Skin epidermis (tissue), 12 donors: ENCODE results near the gene RIMKLA.

Experiments
- H3K27ac ChIP-seq, 21 experiments: fragments of 200-600 bp; sonication (generic) in 11 of 21; one replicate each; pipeline ENCODE4 v1.5.0; 2020; ENCODE audit warnings: mild to moderate bottlenecking in 3 of 21, inconsistent platforms in 2 of 21, moderate library complexity in 2 of 21
- H3K4me3 ChIP-seq, 7 experiments: fragments of 200-600 bp; sonication (generic) in 2 of 7; one replicate each; pipeline ENCODE4 v1.5.0; 2020; ENCODE audit warnings: inconsistent platforms in 2 of 7, mild to moderate bottlenecking in 2 of 7, moderate library complexity in 1 of 7

RIMKLA gene, protein sequence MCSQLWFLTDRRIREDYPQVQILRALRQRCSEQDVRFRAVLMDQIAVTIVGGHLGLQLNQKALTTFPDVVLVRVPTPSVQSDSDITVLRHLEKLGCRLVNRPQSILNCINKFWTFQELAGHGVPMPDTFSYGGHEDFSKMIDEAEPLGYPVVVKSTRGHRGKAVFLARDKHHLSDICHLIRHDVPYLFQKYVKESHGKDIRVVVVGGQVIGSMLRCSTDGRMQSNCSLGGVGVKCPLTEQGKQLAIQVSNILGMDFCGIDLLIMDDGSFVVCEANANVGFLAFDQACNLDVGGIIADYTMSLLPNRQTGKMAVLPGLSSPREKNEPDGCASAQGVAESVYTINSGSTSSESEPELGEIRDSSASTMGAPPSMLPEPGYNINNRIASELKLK

GRCh38 chr1:42380586-42381279 is at the start of gene RIMKLA:
TSS of gene RIMKLA (plus strand) at chr1:42380792. CDS start at chr1:42380935, 143 bp downstream.
- no peak within 1 kb of the TSS for H3K27ac ChIP-seq

DNA sequence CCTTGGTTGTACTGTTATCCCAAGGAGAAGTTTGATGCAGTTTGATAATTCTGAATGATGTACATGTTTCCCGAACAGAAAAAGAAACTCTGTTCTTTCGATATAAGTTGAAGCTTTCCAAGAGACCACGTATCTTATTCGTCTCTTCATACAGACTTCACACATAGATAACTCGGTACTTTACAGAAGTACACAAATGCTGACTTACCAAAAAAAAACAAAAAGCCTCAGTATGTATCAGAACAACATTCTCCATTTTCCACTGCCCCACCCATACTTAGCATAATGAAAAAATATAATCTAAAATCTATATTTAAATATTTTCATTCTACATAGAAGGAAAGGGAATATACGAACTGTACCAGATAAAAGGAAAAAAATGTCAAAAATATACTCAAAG is 47.7 kb upstream of the RIMKLA start:
- no peak overlapping the region for H3K27ac ChIP-seq
- H3K4me3 ChIP-seq = no peak overlapping the region

More at GRCh38 chr1:42380586-42381279, at the start of gene RIMKLA:
- peak within 1 kb of the TSS; percentile 25 to 55 (median 38) for H3K4me3 ChIP-seq

GRCh38 chr1:42333662-42334239 is 46.8 kb upstream of the RIMKLA start:
- H3K4me3 ChIP-seq = peak overlapping the region; percentile 82 to 97 (median 94)
- peak overlapping the region in 15 of 21 experiments; percentile 88 to 98 (median 94) for H3K27ac ChIP-seq

DNA sequence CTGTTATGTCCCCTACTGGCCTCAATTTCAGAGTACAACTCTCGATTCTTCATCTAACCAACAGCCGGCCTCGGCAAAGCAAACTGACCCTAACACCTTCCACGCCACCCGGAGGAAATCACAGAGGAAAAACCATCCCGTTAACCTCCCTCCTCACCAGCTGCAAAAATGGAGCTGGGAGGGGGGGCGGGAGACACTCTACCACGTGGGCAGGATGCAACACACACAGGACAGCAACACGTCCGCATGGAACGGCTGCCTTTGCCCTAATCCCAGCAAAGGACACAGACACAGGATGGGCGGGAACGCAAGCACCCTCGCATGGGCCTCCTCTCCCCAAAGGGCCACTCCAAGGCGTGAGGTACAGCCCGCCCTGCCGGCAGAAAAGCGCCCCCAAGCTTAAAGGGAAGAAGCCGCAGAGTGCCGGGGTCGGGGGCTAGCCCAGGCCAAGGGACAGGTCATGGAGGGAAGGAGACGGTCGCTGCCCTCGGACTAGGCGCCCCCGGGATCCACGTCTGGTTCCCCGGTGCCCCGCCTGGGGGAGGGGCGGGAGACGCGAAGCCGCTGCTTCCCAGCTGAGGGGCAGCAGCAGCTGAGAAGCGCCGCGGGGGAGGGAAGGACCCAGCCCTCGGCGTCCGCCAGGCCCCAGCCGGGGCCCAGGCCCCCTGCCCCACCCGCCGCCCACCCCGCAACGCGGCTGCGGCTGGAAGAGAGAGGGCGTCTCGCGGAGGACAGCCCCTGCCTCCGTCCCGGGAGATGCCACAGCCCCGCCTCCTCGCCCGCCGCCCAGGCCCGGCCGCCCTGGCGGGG is 46.1 kb upstream of the RIMKLA start:
- H3K4me3 ChIP-seq = peak overlapping the region; percentile 82 to 97 (median 94)
- H3K27ac ChIP-seq = peak overlapping the region; percentile 58 to 98 (median 94)

DNA sequence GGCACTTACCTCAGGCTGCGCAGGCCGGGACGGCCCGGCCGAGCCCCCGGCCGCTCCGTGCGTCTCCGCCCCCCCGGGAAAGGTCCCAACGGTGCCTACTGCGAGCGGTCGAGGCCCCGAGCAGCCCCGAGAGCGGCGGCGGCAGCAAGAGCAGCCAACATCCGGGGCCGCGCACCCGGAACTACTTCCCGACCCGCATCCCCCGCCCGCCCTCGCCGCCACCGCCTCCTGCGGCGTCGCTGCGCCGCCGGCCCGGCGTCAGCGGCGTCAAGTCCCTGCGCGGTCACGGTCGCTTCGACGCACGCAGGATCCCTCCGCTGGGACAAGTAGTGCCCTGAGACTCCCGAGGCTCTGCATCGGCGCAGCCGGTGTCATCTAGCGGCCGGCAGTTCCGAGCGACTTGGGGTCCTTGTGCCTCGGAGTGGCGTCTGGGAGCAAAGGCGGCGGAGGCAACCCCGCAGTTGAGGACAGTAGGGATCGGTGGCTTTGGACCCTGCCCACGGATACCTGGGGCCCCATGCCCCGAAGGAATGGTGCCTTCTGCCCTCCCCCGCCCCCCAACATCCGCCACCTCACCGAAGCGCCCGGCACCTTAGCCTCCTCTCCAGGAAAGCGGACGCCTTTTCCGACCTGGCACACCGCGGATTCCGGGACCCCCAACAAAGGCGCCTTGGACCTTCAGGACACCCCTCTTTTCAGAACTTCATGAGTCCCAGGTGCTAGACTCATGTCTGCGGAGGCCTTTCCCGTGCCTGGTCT is 45.4 kb upstream of the RIMKLA start, which contains the start of gene FOXJ3:
FOXJ3 (minus strand) TSS at position 186 of the 759 bp plus-strand sequence. CDS start 24,142 bp downstream, outside the sequence.
- peak within 1 kb of the TSS; percentile 73 to 98 (median 94) for H3K27ac ChIP-seq
- peak within 1 kb of the TSS; percentile 82 to 97 (median 94) for H3K4me3 ChIP-seq

GRCh38 chr1:42335809-42336518 is 44.6 kb upstream of the RIMKLA start:
- H3K4me3 ChIP-seq = peak overlapping the region; percentile 82 to 97 (median 94)
- peak overlapping the region; percentile 73 to 98 (median 94) for H3K27ac ChIP-seq

GRCh38 chr1:42336978-42337377 is 43.6 kb upstream of the RIMKLA start:
- no peak overlapping the region for H3K27ac ChIP-seq

GRCh38 chr1:42340093-42340492 is 40.5 kb upstream of the RIMKLA start:
- no peak overlapping the region for H3K27ac ChIP-seq
- no peak overlapping the region for H3K4me3 ChIP-seq

More at GRCh38 chr1:42336978-42337377, 43.6 kb upstream of the RIMKLA start:
- no peak overlapping the region for H3K4me3 ChIP-seq

DNA sequence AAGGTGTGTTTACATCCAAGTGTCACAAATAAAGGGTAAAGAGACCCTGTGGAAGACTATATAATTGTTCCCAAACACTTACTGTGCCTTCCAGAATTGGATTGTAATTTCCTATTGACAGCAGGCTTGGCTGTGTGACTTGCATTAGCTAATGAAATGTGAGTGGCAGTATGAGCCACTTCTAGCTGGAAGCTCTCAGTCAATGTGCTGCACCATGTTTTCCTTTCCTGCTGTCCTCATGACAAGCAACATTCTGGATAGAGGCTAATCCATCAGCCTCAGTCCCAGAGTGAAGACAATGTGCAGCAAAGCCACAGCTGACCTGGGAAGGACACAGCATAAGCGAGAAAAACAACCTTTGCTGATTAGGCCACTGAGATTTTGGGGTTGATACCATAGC is 39.7 kb upstream of the RIMKLA start:
- Histone ChIP-seq H3K4me3 (no peak overlapping the region), H3K27ac (no peak overlapping the region)

DNA sequence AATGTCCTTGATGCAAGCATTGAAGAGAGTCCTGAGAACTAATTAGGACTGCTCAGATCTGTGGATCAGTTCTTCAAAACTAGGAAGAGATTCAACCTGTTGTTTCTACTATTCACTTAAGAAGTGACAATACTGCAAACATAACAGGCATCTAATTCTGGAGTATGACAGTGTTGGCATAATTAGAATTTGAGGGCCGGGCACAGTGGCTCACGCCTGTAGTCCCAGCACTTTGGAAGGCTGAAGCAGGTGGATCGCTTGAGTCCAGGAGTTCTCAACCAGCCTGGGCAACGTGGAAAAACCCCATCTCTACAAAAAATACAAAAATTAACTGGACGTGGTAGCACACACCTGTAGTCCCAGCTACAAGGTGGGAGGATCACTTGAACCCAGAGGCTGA is 37.5 kb upstream of the RIMKLA start:
- H3K27ac ChIP-seq = no peak overlapping the region
- no peak overlapping the region for H3K4me3 ChIP-seq

DNA sequence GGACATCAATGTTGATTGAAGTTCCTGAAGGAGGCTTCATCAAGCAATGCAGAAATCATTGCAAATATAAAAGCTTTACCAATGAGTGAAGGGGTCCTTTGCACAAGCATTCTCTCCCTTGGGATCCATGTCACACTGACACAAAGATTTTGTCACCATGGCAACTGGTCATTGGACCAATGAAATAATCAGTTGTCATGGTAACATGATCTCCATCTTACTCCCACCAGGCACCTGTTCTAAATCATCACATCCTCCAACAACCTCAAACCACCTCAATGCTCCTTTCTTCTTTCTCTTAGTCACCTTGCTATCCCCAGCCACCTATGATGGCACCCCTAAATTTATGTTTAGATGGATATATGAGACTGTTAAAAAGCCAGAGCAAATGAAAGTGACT is 32.1 kb upstream of the RIMKLA start:
- Histone ChIP-seq H3K4me3 (no peak overlapping the region), H3K27ac (no peak overlapping the region)

DNA sequence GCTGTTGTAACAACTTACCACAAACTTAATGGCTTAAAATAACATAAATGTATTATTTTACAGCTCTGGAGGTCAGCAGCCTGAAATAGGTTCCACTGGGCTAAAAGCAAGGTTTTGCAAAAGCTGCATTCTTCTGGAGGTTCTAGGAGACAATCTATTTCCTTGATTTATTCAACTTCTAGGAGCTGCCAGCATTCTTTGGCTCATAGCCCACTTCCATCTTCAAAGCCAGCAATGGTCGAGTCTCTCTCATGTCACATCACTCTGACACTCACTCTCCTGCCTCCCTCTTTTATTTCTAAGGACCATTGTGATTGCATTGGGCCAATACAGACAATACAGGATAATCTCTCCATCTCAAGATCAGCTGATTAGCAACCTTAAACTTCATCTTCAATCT is 30.5 kb upstream of the RIMKLA start:
- Histone ChIP-seq H3K4me3 (no peak overlapping the region), H3K27ac (no peak overlapping the region)

- H3K27ac ChIP-seq = no peak overlapping the region
- H3K4me3 ChIP-seq = no peak overlapping the region
Measured at GRCh38 chr1:42358791-42359190, 21.8 kb upstream of the RIMKLA start.

- Histone ChIP-seq H3K27ac (no peak overlapping the region), H3K4me3 (no peak overlapping the region)
Measured at GRCh38 chr1:42359466-42359865, 21.1 kb upstream of the RIMKLA start.

- H3K4me3 ChIP-seq = no peak overlapping the region
- no peak overlapping the region for H3K27ac ChIP-seq
Measured at GRCh38 chr1:42364089-42364488, 16.5 kb upstream of the RIMKLA start.

DNA sequence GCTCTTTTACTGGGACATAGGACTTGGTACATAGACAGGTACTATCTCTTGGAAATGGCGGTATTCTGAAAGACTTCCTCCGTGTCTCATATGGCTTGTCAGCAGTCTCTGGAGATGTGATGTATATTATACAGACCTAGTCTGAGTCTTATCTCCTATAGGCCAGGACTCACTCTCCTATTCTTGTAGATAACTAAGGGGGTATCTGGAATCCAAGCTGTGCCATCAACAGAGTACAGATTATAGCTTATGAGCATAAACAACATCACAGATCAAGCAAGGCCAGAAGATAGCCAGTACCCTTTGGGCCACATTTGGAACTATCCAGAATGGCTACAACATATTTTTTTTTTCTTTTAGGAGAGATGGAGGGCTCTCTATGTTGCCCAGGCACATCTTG is 16.1 kb upstream of the RIMKLA start:
- H3K27ac ChIP-seq = no peak overlapping the region
- no peak overlapping the region for H3K4me3 ChIP-seq

DNA sequence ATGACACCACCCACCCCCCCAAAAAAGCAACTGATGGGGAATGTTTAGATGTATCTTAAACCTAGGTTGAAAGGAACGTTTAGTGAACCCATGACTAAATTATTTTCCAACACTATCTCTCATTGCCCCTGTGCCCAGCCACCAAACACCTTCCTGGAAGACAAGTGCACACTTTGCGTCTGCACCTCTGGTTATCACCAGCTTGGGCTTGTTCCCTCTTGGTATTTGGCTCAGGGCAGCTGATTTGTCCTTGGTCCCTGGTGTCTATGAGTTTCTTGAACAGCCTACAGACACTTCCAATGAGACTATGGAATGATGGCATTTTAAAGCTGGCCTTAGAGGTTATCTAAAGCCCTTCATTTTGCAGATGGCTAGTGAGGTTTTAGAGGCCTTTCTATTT is 15.5 kb upstream of the RIMKLA start:
- Histone ChIP-seq H3K4me3 (no peak overlapping the region), H3K27ac (no peak overlapping the region)

GRCh38 chr1:42368096-42368795 is 12.3 kb upstream of the RIMKLA start:
- Histone ChIP-seq H3K27ac (no peak overlapping the region), H3K4me3 (no peak overlapping the region)
